ENCODE results near the gene SHROOM3.

The SHROOM3 gene

DNA sequence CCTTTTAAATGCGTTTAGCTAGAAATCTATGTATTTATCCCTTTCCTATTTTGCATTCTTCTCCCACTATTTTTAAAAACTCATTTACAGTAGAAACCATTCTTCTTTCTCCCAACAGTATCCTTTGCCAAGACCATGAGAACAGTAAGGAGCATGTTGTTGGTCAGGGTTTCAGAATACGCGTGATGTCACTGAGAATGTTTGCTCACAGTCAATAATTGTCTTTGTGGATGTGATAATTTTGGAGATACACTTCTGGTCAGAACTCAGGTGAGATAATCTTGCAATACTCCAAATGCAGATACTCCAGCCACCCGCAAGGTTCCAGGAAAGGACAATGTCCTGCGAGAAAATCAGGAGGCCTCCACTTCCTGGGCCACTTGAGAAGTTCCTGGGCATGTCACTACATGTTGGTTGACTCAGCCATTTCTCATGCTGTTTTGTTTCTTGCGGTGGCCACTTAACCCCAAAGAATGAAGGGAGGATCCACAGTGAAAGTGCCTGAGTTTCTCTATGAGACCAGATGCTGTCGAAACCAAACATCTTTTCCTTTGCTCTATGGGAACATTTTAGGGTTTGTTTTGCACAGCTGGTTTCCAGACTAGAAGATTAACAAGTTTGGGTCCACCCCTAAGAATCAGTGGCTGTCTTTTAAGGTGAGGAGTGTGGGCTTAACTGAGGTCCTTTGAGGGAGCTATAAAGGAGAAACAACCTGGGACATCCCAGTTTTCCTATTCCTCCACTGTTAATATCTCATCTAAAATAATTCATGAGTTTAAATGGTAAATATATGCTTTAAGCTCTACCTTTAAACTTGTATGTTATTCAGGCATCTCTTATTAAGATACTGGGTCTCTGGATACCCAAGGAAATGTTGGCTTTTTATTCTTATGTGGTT is 346.9 kb downstream of the SHROOM3 start:
- Histone ChIP-seq H3K9me2 (replicated peaks; ENCODE audit: insufficient read depth, low read length) (no peaks in the 10 kb centered on the region), H3K79me2 (ENCODE audit: insufficient read depth, low read length) (no peaks in the 10 kb centered on the region), H3K36me3 (ENCODE audit: low read length) (no peaks in the 10 kb centered on the region), H3K9me3 (ENCODE audit: insufficient read depth, low read length) (no peaks in the 10 kb centered on the region), H3K9ac (ENCODE audit: low read length) (no peak overlapping the region), H3K27ac (ENCODE audit: low read depth, low read length) (no peak overlapping the region), H3F3A (ENCODE audit: insufficient read depth) (no peaks in the 10 kb centered on the region), H2AFZ (ENCODE audit: low read depth, low read length, severe bottlenecking) (no peak overlapping the region), H3K27me3 (ENCODE audit: low read length) (no peaks in the 10 kb centered on the region), H4K20me1 (ENCODE audit: low read depth, low read length) (no peaks in the 10 kb centered on the region), H3K4me2 (ENCODE audit: low read depth, low read length, poor library complexity, severe bottlenecking) (no peak overlapping the region), H3K4me3 (ENCODE audit: insufficient read depth, low read length, poor library complexity, severe bottlenecking) (no peak overlapping the region)
- TF ChIP-seq, protein P1, sequence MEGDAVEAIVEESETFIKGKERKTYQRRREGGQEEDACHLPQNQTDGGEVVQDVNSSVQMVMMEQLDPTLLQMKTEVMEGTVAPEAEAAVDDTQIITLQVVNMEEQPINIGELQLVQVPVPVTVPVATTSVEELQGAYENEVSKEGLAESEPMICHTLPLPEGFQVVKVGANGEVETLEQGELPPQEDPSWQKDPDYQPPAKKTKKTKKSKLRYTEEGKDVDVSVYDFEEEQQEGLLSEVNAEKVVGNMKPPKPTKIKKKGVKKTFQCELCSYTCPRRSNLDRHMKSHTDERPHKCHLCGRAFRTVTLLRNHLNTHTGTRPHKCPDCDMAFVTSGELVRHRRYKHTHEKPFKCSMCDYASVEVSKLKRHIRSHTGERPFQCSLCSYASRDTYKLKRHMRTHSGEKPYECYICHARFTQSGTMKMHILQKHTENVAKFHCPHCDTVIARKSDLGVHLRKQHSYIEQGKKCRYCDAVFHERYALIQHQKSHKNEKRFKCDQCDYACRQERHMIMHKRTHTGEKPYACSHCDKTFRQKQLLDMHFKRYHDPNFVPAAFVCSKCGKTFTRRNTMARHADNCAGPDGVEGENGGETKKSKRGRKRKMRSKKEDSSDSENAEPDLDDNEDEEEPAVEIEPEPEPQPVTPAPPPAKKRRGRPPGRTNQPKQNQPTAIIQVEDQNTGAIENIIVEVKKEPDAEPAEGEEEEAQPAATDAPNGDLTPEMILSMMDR (IDR thresholded peaks at IDR 0.05; ENCODE audit: insufficient read depth, low read length, poor library complexity, severe bottlenecking): no peak
- TF ChIP-seq EZH2phosphoT487 (conservative IDR thresholded peaks at IDR 0.05; ENCODE audit: low read length): no peak

GRCh38 chr4:76782837-76783236 is 347.8 kb downstream of the SHROOM3 start:
- H3K36me3 ChIP-seq (ENCODE audit: low read length): no peaks in the 10 kb centered on the region
- H3K9me2 ChIP-seq (replicated peaks; ENCODE audit: insufficient read depth, low read length): no peaks in the 10 kb centered on the region
- H3K9me3 ChIP-seq (ENCODE audit: insufficient read depth, low read length): no peaks in the 10 kb centered on the region
- no peak for TF ChIP-seq EZH2phosphoT487 (conservative IDR thresholded peaks at IDR 0.05; ENCODE audit: low read length)
- TF ChIP-seq, protein P1 (IDR thresholded peaks at IDR 0.05; ENCODE audit: insufficient read depth, low read length, poor library complexity, severe bottlenecking): no peak
- no peak overlapping the region for H3K9ac ChIP-seq (ENCODE audit: low read length)
- H3K27ac ChIP-seq (ENCODE audit: low read depth, low read length): no peak overlapping the region
- H3K79me2 ChIP-seq (ENCODE audit: insufficient read depth, low read length): no peaks in the 10 kb centered on the region
- no peak overlapping the region for H3K4me3 ChIP-seq (ENCODE audit: insufficient read depth, low read length, poor library complexity, severe bottlenecking)
- no peak overlapping the region for H2AFZ ChIP-seq (ENCODE audit: low read depth, low read length, severe bottlenecking)
- H3F3A ChIP-seq (ENCODE audit: insufficient read depth): no peaks in the 10 kb centered on the region
- no peaks in the 10 kb centered on the region for H3K27me3 ChIP-seq (ENCODE audit: low read length)
- H3K4me2 ChIP-seq (ENCODE audit: low read depth, low read length, poor library complexity, severe bottlenecking): no peak overlapping the region
- no peaks in the 10 kb centered on the region for H4K20me1 ChIP-seq (ENCODE audit: low read depth, low read length)

DNA sequence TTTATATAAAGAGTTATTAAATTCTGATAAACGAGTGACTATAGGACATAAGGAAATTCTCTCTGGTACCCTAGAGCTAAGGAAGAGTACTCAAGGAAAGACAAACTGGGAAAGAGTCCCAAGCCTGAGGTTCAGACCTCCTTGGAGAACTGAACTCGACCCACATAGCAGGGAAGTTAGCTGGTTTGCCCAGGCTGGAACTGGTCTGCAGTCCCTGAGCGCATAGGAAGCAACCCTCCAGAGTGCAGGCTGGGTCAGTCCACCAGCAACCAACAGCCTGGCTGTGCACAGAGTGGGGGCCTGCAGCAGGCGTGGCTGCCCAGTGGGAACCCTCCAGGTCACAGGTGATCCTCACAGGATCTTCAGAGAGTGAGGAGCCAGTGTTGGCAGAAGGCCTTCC is 348.8 kb downstream of the SHROOM3 start:
- H3K79me2 ChIP-seq (ENCODE audit: insufficient read depth, low read length): no peaks in the 10 kb centered on the region
- no peak for TF ChIP-seq EZH2phosphoT487 (conservative IDR thresholded peaks at IDR 0.05; ENCODE audit: low read length)
- TF ChIP-seq, protein P1 (IDR thresholded peaks at IDR 0.05; ENCODE audit: insufficient read depth, low read length, poor library complexity, severe bottlenecking): no peak
- H2AFZ ChIP-seq (ENCODE audit: low read depth, low read length, severe bottlenecking): no peak overlapping the region
- no peaks in the 10 kb centered on the region for H3K36me3 ChIP-seq (ENCODE audit: low read length)
- H3K4me2 ChIP-seq (ENCODE audit: low read depth, low read length, poor library complexity, severe bottlenecking): no peak overlapping the region
- H3K9ac ChIP-seq (ENCODE audit: low read length): no peak overlapping the region
- H3K9me2 ChIP-seq (replicated peaks; ENCODE audit: insufficient read depth, low read length): no peaks in the 10 kb centered on the region
- H3K27me3 ChIP-seq (ENCODE audit: low read length): no peaks in the 10 kb centered on the region
- H3K27ac ChIP-seq (ENCODE audit: low read depth, low read length): no peak overlapping the region
- no peaks in the 10 kb centered on the region for H3F3A ChIP-seq (ENCODE audit: insufficient read depth)
- no peaks in the 10 kb centered on the region for H3K9me3 ChIP-seq (ENCODE audit: insufficient read depth, low read length)
- H4K20me1 ChIP-seq (ENCODE audit: low read depth, low read length): no peaks in the 10 kb centered on the region
- H3K4me3 ChIP-seq (ENCODE audit: insufficient read depth, low read length, poor library complexity, severe bottlenecking): no peak overlapping the region
